Glutamatergic neuron (in vitro differentiated cells): ENCODE results near the gene ZBTB46. TPM values are rescaled to one million over a fixed set of nuclear protein-coding genes. Genes with fewer than 3 reads are reported as not detected.

Source experiments
- DNase-seq: peaks from one replicate; pipeline ENCODE4 v3.0.0; 2022
- H3K27ac Mint-ChIP-seq: one replicate; pipeline ENCODE4 v1.8.0; 2020; ENCODE audit warnings: mild to moderate bottlenecking, mixed read lengths, inconsistent platforms; ENCODE audit not compliant: unreplicated experiment
- H3K27me3 Mint-ChIP-seq: one replicate; pipeline ENCODE4 v1.8.0; 2020; ENCODE audit warnings: mild to moderate bottlenecking, moderate library complexity, mixed read lengths, inconsistent platforms; ENCODE audit not compliant: unreplicated experiment
- H3K36me3 Mint-ChIP-seq: one replicate; pipeline ENCODE4 v1.8.0; 2020; ENCODE audit warnings: mild to moderate bottlenecking, mixed read lengths, inconsistent platforms; ENCODE audit not compliant: unreplicated experiment
- H3K4me1 Mint-ChIP-seq: one replicate; pipeline ENCODE4 v1.8.0; 2020; ENCODE audit warnings: mild to moderate bottlenecking, low read depth, mixed read lengths, inconsistent platforms; ENCODE audit not compliant: unreplicated experiment
- H3K4me3 Mint-ChIP-seq: one replicate; pipeline ENCODE4 v1.8.0; 2020; ENCODE audit warnings: mild to moderate bottlenecking, mixed read lengths, inconsistent platforms; ENCODE audit not compliant: unreplicated experiment
- H3K9me3 Mint-ChIP-seq: one replicate; pipeline ENCODE4 v1.8.0; 2020; ENCODE audit warnings: mild to moderate bottlenecking, moderate library complexity, mixed read lengths, inconsistent platforms; ENCODE audit not compliant: unreplicated experiment
- total RNA-seq: library from RNA; stranded (reverse); fragmentation: NEBNext Ultra II Directional; extraction: Animal tissue kit (Norgen Biotek cat#: 25700); gene quantifications from one replicate; pipeline ENCODE4 v1.2.1, GENCODE V29; 2021; ENCODE audit not compliant: unreplicated experiment
- TF ChIP-seq, protein P1 (sequence below): fragments of 200-600 bp; sonication (generic); IDR thresholded peaks from one replicate; pipeline ENCODE4 v1.5.0; 2021; ENCODE audit not compliant: partially characterized antibody, unreplicated experiment

The ZBTB46 gene
- total RNA-seq, 1 donor from 2014 or later: 94.4 TPM

DNA sequence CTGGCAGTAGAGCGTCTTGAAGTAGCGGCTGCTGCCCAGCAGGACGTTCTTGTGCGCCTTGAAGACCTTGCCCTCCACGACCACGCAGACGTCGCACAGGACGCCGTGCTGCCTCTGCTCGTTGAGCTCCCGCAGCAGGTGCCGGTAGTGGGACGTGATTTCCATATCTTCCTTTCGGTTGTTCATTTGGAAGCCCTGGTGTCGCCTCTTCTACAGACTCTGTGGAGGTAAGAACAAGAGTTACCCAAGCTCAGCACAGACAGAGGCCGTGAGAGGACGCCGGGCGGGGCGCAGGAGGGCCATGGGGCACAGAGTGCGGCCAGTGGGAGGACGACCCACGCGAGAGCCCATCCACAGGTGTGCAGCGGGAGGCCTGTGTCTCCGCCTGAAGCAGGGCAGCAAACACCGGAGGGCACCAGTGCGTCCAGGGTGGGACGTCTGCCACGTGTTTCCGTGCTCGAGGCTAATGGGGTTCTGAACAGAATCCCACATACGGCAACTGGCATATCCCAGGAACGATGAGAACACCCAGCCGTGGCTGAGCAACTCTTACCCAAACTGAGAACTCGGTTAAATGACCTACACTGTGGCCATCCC, 40.4 kb downstream of the ZBTB46 start:
- Mint-ChIP-seq H3K36me3 (no peaks in the 10 kb centered on the region), H3K27me3 (peaks cover 13% of the 10 kb centered on the region), H3K4me1 (peaks cover 26% of the 10 kb centered on the region), H3K27ac (no peak overlapping the region), H3K9me3 (peaks cover 7% of the 10 kb centered on the region), H3K4me3 (no peak overlapping the region)
- TF ChIP-seq, protein P1, sequence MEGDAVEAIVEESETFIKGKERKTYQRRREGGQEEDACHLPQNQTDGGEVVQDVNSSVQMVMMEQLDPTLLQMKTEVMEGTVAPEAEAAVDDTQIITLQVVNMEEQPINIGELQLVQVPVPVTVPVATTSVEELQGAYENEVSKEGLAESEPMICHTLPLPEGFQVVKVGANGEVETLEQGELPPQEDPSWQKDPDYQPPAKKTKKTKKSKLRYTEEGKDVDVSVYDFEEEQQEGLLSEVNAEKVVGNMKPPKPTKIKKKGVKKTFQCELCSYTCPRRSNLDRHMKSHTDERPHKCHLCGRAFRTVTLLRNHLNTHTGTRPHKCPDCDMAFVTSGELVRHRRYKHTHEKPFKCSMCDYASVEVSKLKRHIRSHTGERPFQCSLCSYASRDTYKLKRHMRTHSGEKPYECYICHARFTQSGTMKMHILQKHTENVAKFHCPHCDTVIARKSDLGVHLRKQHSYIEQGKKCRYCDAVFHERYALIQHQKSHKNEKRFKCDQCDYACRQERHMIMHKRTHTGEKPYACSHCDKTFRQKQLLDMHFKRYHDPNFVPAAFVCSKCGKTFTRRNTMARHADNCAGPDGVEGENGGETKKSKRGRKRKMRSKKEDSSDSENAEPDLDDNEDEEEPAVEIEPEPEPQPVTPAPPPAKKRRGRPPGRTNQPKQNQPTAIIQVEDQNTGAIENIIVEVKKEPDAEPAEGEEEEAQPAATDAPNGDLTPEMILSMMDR: no peak
- no peak for DNase-seq

DNA sequence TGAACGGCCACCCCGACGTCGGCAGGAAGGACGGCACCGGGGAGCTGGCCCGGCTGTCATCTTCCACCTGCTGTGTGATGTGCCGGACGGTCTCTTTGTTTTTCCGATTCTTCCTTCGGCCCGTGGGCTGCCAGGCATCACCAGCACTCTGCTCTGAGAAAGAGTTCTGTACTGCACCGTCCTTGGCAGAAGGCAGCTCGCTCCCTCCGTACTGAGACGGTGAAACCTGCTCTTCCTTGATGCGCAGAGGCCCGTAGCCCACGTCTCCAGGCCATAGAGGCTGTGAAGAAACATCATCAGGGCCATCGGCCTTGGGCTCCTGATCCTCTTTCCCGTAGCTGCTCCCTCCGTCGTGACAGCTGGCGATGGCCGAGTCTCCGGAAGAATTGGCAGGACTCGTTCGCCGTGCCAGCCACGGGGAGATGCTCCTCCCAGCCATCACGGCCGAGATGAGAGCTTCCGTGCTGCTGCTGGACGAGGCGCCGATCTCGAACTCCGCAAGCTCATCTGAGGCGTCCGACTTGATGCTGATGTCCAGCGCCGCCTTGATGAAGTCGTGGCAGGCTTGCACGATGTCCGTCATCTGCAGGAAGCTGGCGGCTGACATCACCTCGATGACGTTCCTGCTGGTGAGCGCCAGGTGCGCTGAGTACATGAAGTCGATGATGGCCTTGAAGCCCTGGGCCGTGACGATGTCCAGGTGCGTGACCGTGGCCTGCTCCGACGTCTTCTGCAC, 41.1 kb downstream of the ZBTB46 start:
- H3K4me3 Mint-ChIP-seq: no peak overlapping the region
- DNase-seq: no peak
- peaks cover 10% of the 10 kb centered on the region for H3K9me3 Mint-ChIP-seq
- no peaks in the 10 kb centered on the region for H3K36me3 Mint-ChIP-seq
- TF ChIP-seq, protein P1: no peak
- H3K27me3 Mint-ChIP-seq: peaks cover 15% of the 10 kb centered on the region
- peaks cover 28% of the 10 kb centered on the region for H3K4me1 Mint-ChIP-seq
- H3K27ac Mint-ChIP-seq: no peak overlapping the region

DNA sequence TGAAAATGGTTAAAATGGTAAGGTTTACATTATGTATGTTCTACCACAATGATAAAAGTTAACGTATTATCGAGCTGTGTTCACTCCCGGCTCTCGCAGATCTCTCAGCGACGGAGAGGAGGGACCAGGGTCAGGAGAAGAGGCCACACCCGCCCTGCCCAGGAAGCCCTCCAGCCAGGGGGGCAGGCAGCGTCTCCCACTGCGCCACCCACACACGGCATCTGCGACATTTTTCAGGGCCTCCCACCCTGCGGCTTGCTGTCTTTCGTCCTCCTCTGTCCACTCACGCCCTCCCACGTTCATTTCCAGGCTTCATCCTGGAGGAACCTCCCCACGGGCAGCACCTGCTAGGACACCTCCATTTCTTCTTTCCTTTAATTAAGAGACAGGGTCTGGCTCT, 43.3 kb downstream of the ZBTB46 start:
- H3K4me3 Mint-ChIP-seq: no peak overlapping the region
- H3K27ac Mint-ChIP-seq: peak overlapping the region; percentile 55
- H3K27me3 Mint-ChIP-seq: peaks cover 17% of the 10 kb centered on the region
- H3K36me3 Mint-ChIP-seq: no peaks in the 10 kb centered on the region
- TF ChIP-seq, protein P1: no peak
- peaks cover 10% of the 10 kb centered on the region for H3K9me3 Mint-ChIP-seq
- no peak for DNase-seq
- peaks cover 25% of the 10 kb centered on the region for H3K4me1 Mint-ChIP-seq

DNA sequence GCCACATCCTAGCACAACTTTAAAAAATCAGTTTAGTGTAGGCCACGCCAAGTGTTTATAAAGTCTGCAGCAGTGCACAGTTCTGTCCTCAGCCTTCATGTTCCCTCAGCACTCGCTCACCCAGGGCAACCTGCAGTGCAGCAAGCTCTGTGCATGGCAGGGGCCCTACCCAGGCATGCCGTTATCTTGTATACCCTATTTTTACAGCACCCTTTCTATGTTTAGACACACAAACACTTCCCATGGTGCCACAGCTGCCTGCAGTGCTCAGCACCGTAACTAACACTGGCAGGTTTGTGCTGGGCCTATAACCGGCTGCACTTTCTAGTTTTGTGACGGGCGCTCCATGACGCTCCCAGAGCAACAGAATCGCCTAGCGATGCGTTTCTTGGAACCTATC, 43.8 kb downstream of the ZBTB46 start:
- TF ChIP-seq, protein P1: no peak
- no peak overlapping the region for H3K27ac Mint-ChIP-seq
- peaks cover 21% of the 10 kb centered on the region for H3K4me1 Mint-ChIP-seq
- DNase-seq: no peak
- no peak overlapping the region for H3K4me3 Mint-ChIP-seq
- H3K27me3 Mint-ChIP-seq: peaks cover 19% of the 10 kb centered on the region
- H3K9me3 Mint-ChIP-seq: peaks cover 13% of the 10 kb centered on the region
- no peaks in the 10 kb centered on the region for H3K36me3 Mint-ChIP-seq

DNA sequence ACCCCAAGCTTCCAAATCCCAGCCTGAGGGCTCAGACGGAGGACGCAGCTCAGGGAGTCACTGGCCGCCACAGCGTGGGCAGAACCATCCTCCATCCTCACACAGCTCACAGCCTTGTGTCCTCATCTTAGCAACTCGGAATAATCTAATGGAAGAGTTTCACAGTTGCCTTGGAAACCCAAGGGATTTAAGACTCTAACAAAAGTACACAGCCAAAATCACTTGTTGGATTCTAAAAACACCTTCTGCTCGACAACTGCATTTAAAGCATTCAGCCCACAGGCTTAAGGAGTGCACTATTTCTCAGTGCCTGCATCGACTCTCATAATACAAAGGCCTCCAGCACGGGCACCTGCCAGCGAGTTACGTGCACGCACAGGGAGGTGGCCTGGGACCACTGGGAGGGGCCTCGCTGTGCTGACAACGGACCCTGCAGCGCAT, 45.4 kb downstream of the ZBTB46 start:
- peaks cover 18% of the 10 kb centered on the region for H3K4me1 Mint-ChIP-seq
- H3K36me3 Mint-ChIP-seq: no peaks in the 10 kb centered on the region
- H3K9me3 Mint-ChIP-seq: peaks cover 11% of the 10 kb centered on the region
- peaks cover 13% of the 10 kb centered on the region for H3K27me3 Mint-ChIP-seq
- peak overlapping the region; percentile 90 for H3K27ac Mint-ChIP-seq
- TF ChIP-seq, protein P1: no peak
- DNase-seq: no peak
- H3K4me3 Mint-ChIP-seq: peak overlapping the region; percentile 59
